ENCODE data around the gene PKN1.
A peak's percentile ranks its signal among the peaks of the same experiment; 100 is the strongest.
"Not testable (repeated sequence)": the region's sequence is repeated elsewhere in the genome, so short reads cannot be mapped to it uniquely, and the experiment has no call there.

Gene PKN1

GRCh38 chr19:14432791-14433553, at the start of gene PKN1:
Gene PKN1 (plus strand): TSS chr19:14433306. CDS start chr19:14433522, 216 bp downstream.
- peak within 1 kb of the TSS; percentile 86 for H3K4me3 Mint-ChIP-seq
- H3K27ac Mint-ChIP-seq, result peak within 1 kb of the TSS; percentile 81
- ATAC-seq (ENCODE audit: low read depth) (peak; percentile 41), DNase-seq (ENCODE audit: low spot score in 2 of 2) (peak; percentile 41 to 62)
- no peaks in the 10 kb centered on the region for H3K36me3 Mint-ChIP-seq
- no peaks in the 10 kb centered on the region for H3K9me3 Mint-ChIP-seq
- no peaks in the 10 kb centered on the region for H3K27me3 Mint-ChIP-seq
- H3K4me1 Mint-ChIP-seq, result peaks cover 19% of the 10 kb centered on the region

DNA sequence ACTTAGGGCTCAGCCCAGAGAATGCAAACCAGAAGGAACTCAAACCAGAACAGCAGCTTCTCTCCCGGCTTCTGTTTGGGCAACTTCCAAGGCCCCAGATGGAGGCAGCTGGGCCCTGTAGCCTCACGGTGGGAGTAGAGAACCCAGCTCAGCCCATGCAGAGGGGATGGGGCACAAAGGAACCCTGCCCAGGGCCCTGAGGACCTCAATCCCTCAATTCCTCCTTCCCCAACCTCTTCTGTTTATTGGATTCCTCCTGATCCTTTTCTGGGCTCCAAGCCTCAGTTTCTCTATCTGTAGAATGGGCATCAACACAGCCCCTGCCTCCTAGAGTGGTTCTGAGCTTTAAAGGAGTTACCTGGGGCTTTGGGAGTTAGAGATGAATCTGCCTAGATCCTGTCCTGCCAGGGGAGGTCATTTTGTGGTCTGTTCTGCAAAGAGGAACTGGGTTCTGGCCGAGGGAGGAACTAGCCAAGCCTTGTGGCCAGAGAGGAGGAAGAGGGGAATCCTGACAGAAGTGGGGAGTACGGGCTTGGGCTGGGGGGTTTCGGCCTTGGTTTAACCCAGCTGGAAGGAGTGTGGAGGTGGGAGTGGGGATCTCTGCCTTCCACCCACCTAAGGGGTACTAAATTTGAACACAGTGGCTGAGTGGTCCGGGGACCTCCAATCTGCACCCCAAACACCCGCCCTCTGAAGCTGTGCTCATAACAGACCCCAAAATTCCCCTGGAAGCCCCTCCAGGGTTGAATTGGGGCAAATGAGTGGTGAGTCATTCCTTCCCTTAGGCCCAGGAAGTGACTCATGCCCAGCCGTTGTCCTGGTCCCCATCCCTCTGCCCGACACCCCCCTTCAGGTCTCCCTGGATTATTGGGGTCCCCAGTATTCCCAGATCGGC, 49.2 kb upstream of the PKN1 start:
- peak in 1 of 2 donors; percentile 38 for DNase-seq (ENCODE audit: low spot score in 2 of 2)

DNA sequence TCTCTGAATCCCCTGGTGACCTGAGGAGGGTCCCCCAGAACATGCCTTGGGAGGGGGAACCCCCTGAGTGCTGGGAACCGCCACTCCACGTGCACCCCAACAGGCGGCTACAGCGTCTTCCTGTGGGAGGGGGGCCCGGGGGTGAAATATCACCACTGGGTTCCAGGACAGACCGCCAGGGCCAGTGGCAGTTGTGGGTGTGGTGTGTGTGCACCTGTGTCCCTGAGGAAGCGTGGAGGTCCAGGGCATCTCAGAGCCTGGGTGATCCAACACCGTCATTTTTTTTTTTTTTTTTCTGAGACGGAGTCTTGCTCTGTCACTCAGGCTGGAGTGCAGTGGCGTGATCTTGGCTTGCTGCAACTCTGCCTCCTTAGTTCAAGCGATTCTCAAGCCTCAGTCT, 47.6 kb upstream of the PKN1 start:
- H3K4me1 Mint-ChIP-seq, result peaks cover 22% of the 10 kb centered on the region
- ATAC-seq (ENCODE audit: low read depth) (no peak), DNase-seq (ENCODE audit: low spot score in 2 of 2) (peak in 1 of 2 donors; percentile 34)
- no peaks in the 10 kb centered on the region for H3K9me3 Mint-ChIP-seq
- H3K4me3 Mint-ChIP-seq, result peak overlapping the region; percentile 86
- H3K36me3 Mint-ChIP-seq, result peaks cover 9% of the 10 kb centered on the region
- no peaks in the 10 kb centered on the region for H3K27me3 Mint-ChIP-seq
- peak overlapping the region; percentile 90 for H3K27ac Mint-ChIP-seq

More for the DNA sequence above, 49.2 kb upstream of the PKN1 start:
- peak overlapping the region; percentile 86 for H3K4me3 Mint-ChIP-seq
- ATAC-seq (ENCODE audit: low read depth), result no peak
- H3K36me3 Mint-ChIP-seq, result peaks cover 4% of the 10 kb centered on the region
- H3K9me3 Mint-ChIP-seq, result no peaks in the 10 kb centered on the region
- H3K27ac Mint-ChIP-seq, result peak overlapping the region; percentile 90
- H3K27me3 Mint-ChIP-seq, result no peaks in the 10 kb centered on the region
- H3K4me1 Mint-ChIP-seq, result peaks cover 24% of the 10 kb centered on the region

GRCh38 chr19:14390548-14390947, 42.6 kb upstream of the PKN1 start:
- DNase-seq (ENCODE audit: low spot score in 2 of 2), result no peak
- peak overlapping the region; percentile 81 for H3K27ac Mint-ChIP-seq
- no peaks in the 10 kb centered on the region for H3K9me3 Mint-ChIP-seq
- no peaks in the 10 kb centered on the region for H3K27me3 Mint-ChIP-seq
- H3K4me3 Mint-ChIP-seq, result no peak overlapping the region
- peaks cover 7% of the 10 kb centered on the region for H3K4me1 Mint-ChIP-seq
- peaks cover 26% of the 10 kb centered on the region for H3K36me3 Mint-ChIP-seq
- ATAC-seq (ENCODE audit: low read depth), result no peak

DNA sequence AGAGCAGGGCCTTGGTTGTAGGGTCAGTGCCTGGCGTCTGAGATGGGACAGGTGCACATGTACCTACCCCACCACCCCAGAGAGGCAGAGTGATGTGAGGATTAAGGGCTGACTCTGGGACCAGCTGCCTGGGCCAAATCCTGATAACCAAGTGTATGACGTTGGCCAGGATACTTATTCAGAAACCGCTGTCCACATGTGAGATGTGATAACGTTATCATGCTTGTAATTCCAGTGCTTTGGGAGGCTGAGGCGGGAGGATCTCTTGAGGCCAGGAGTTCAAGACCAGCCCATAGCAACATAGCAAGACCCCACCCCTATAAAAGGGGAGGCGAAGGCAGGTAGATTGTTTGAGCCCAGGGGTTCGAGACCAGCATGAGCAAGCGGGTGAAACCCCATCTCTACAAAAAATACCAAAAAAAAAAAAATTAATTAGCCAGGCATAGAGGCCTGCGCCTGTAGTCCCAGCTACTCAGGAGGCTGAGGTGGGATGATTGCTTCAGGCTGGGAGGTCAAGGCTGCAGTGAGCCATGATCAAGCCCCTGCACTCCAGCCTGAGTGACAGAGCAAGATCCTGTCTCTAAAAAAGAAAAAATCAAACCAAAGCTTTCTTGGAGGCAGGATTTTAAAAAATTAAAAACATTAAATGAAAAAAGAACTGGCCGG, 41.8 kb upstream of the PKN1 start:
- Mint-ChIP-seq H3K4me1 (peaks cover 7% of the 10 kb centered on the region), H3K36me3 (peaks cover 26% of the 10 kb centered on the region), H3K9me3 (no peaks in the 10 kb centered on the region), H3K4me3 (no peak overlapping the region), H3K27me3 (no peaks in the 10 kb centered on the region), H3K27ac (peak overlapping the region; percentile 81)
- ATAC-seq (ENCODE audit: low read depth), result no peak
- DNase-seq (ENCODE audit: low spot score in 2 of 2), result no peak

DNA sequence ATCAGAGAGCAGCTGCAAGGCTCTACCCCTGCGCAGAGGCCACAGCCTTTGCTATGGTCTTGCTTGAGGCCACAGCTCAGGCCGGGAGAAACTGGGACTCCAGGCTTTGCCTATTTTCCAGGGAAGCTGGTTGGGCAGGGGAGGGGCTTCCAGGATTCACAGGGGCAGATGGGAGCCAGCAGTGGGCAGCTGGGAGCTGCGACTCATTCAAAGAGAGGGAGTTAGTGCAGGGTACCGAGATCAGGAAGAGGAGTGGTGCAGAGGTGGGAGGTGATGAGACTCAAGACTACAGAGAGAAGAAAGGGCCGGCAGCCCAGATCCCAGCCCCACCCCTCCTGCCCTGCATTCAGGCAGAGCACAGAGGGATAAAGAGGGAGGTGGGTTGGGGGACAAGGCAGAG, 39.8 kb upstream of the PKN1 start:
- Mint-ChIP-seq H3K36me3 (peaks cover 32% of the 10 kb centered on the region), H3K4me3 (no peak overlapping the region), H3K9me3 (no peaks in the 10 kb centered on the region), H3K4me1 (peaks cover 7% of the 10 kb centered on the region), H3K27ac (peak overlapping the region; percentile 49), H3K27me3 (no peaks in the 10 kb centered on the region)
- no peak for DNase-seq (ENCODE audit: low spot score in 2 of 2)
- peak; percentile 4 for ATAC-seq (ENCODE audit: low read depth)

DNA sequence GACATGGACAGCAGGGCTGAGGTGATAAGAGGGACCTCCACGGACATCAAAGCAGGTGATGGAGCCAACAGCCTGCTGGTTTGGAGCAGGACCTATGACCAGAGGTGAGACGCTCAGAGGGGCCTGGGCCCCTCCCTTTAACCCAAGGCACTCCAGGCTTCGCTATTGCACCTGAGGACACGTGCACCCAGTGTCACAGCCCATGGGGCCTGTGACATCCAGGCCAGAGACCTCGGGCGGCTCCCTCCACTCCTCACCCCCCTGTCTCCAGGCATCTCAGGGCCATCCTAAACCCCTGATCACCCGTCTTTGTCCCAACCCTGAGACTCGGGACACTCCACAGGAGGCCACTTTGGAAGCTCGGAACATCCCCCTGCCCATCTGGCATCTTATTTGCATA, 38.9 kb upstream of the PKN1 start:
- Mint-ChIP-seq H3K27me3 (no peaks in the 10 kb centered on the region), H3K4me1 (peaks cover 2% of the 10 kb centered on the region), H3K27ac (peak overlapping the region; percentile 49), H3K4me3 (no peak overlapping the region), H3K36me3 (peaks cover 29% of the 10 kb centered on the region), H3K9me3 (no peaks in the 10 kb centered on the region)
- DNase-seq (ENCODE audit: low spot score in 2 of 2) (no peak), ATAC-seq (ENCODE audit: low read depth) (peak; percentile 3)

DNA sequence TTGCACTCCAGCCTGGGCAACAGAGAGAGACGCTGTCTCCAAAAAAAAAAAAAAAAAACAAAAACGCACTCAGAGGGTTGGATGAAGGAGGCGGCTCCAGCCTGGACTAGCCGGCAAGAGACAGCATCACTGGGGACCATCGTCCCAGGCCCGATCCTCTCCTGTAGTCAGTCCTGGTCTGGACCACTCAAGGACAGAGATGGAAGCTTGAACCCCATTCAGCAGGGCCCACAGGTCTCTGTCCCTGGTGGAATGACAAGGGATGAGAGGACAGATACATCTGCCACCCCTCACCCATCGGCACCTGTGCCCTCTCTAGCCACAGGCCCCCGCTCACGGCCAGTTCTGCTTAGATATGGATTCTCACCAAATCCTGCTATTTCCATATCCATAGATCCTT, 37.8 kb upstream of the PKN1 start:
- H3K27me3 Mint-ChIP-seq, result no peaks in the 10 kb centered on the region
- H3K27ac Mint-ChIP-seq, result peak overlapping the region; percentile 50
- ATAC-seq (ENCODE audit: low read depth) (peak; percentile 12), DNase-seq (ENCODE audit: low spot score in 2 of 2) (no peak)
- H3K36me3 Mint-ChIP-seq, result peaks cover 25% of the 10 kb centered on the region
- no peaks in the 10 kb centered on the region for H3K9me3 Mint-ChIP-seq
- H3K4me3 Mint-ChIP-seq, result no peak overlapping the region
- peaks cover 2% of the 10 kb centered on the region for H3K4me1 Mint-ChIP-seq

DNA sequence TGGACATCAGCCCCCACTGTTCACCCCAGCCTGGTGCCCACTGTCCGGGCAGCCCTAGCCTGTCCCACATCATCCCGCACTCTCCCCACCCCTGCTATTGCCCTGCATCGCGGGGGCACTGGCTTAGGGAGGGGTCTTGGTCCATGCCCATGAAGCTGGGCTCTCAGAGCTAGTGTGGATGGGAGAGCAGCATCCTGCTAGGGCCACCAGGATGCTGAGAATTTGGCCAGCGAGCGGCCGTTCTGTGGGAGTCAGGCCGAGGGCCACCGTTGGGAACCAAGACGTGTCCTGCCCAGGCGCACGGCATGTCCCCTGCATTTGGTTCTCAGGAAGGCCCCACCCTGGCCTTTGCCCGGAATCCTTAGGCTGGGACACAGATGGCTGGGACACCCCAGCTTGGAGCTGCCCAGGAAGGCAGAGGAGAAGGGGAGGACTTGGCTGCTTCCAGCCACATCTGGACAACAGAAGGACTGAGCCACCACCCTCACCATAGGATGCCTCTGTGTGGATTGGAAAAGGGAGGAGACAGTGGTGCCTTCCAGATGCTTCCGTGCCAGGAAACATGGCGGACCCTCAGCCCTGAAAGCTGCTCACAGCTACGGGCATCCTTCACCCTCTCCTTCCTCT, 37.3 kb upstream of the PKN1 start:
- DNase-seq (ENCODE audit: low spot score in 2 of 2) (no peak), ATAC-seq (ENCODE audit: low read depth) (peak; percentile 8)
- no peak overlapping the region for H3K4me3 Mint-ChIP-seq
- H3K27ac Mint-ChIP-seq, result peak overlapping the region; percentile 51
- H3K36me3 Mint-ChIP-seq, result peaks cover 22% of the 10 kb centered on the region
- H3K4me1 Mint-ChIP-seq, result peaks cover 4% of the 10 kb centered on the region
- H3K9me3 Mint-ChIP-seq, result no peaks in the 10 kb centered on the region
- H3K27me3 Mint-ChIP-seq, result no peaks in the 10 kb centered on the region

GRCh38 chr19:14396730-14397129, 36.4 kb upstream of the PKN1 start:
- H3K27me3 Mint-ChIP-seq; ATAC-seq (ENCODE audit: low read depth); H3K9me3 Mint-ChIP-seq; H3K4me3 Mint-ChIP-seq; DNase-seq (ENCODE audit: low spot score in 2 of 2); H3K4me1 Mint-ChIP-seq: not testable (repeated sequence)
- H3K27ac Mint-ChIP-seq, result peak overlapping the region; percentile 51
- peaks cover 23% of the 10 kb centered on the region for H3K36me3 Mint-ChIP-seq

DNA sequence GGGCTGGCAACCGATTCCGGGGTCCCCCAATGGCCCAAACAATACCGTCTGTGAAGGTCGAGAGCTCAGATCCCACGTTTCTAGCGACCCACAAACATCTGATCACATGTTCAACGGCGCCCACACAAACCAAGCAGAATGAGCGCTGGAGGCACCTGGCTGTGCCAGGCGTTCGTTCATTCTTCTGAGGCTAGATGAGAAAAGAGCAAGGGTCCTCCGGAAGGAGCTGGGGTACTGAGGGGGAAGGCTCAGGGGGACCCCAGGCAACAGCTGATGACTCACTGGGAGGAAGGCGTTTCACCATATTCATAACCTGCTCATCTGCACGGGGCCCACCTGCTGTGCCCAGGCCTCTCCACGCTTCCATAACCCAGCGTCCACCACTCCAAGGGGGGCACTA, 35.9 kb upstream of the PKN1 start:
- not testable (repeated sequence) for ATAC-seq (ENCODE audit: low read depth); H3K27ac Mint-ChIP-seq; H3K9me3 Mint-ChIP-seq; H3K27me3 Mint-ChIP-seq; H3K4me3 Mint-ChIP-seq; DNase-seq (ENCODE audit: low spot score in 2 of 2); H3K4me1 Mint-ChIP-seq
- peaks cover 23% of the 10 kb centered on the region for H3K36me3 Mint-ChIP-seq

GRCh38 chr19:14400951-14401431, 32.1 kb upstream of the PKN1 start:
- ATAC-seq (ENCODE audit: low read depth), result peak; percentile 57
- Mint-ChIP-seq H3K4me1 (peaks cover 16% of the 10 kb centered on the region), H3K4me3 (no peak overlapping the region), H3K27ac (peak overlapping the region; percentile 83), H3K9me3 (no peaks in the 10 kb centered on the region), H3K36me3 (peaks cover 30% of the 10 kb centered on the region), H3K27me3 (no peaks in the 10 kb centered on the region)
- DNase-seq (ENCODE audit: low spot score in 2 of 2), result no peak

- ATAC-seq (ENCODE audit: low read depth) (no peak), DNase-seq (ENCODE audit: low spot score in 2 of 2) (no peak)
- no peak overlapping the region for H3K4me3 Mint-ChIP-seq
- peaks cover 34% of the 10 kb centered on the region for H3K36me3 Mint-ChIP-seq
- H3K27ac Mint-ChIP-seq, result peak overlapping the region; percentile 83
- H3K4me1 Mint-ChIP-seq, result peaks cover 19% of the 10 kb centered on the region
- no peaks in the 10 kb centered on the region for H3K27me3 Mint-ChIP-seq
- no peaks in the 10 kb centered on the region for H3K9me3 Mint-ChIP-seq
Observed at GRCh38 chr19:14401468-14402195, 31.5 kb upstream of the PKN1 start.

Data from memory B cell (primary cell).